Stimulated activated CD4-positive, alpha-beta T cell treated with anti-CD3 and anti-CD28 coated beads, TNF-alpha, amount 100 ng/mL, for 1 hour (primary cell): ENCODE data around the gene PRELID3B.
"Not testable (repeated sequence)": the region's sequence is repeated elsewhere in the genome, so short reads cannot be mapped to it uniquely, and the experiment has no call there.

ENCODE experiments used
- DNase-seq, 3 donors: peaks; one replicate each; pipeline ENCODE4 v3.0.0-alpha.2; 2020; ENCODE audit warnings: low read depth in 3 of 3, low spot score in 1 of 3

PRELID3B gene

DNA sequence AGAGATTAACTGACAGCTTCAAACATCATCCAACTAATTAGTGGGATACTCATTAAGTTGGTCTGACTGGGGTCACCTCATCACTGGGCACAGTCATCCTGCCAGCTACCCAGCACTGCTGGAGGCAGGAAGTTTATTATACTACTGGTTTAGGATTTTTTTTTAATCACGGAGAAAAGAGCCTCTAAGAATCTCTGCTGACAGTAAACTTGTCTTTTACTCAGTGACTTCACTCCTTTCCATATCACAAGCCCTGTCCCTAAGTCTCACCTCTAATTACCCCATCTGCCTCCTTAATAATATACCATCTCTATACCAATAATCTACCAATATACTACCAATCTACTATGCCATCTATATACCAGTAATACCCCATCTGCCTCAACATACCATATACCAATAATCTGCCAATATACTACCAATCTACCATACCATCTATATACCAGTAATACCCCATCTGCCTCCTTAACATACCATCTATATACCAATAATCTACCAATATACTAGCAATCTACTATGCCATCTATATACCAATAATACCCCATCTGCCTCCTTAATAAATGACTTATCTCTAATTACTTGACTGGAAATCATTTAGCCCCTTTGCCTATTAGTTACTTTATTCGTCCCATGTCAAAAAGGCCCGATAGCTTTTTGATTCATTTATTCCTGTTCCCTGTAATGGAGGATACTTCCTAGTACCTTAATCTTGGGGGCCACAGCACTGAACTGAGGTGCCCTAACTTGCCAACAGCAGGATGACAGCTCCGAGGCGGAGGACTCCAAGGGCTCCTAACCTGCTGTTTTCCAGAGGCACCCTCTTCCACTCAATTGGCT is 15.5 kb downstream of the PRELID3B start:
- no peak for DNase-seq

DNA sequence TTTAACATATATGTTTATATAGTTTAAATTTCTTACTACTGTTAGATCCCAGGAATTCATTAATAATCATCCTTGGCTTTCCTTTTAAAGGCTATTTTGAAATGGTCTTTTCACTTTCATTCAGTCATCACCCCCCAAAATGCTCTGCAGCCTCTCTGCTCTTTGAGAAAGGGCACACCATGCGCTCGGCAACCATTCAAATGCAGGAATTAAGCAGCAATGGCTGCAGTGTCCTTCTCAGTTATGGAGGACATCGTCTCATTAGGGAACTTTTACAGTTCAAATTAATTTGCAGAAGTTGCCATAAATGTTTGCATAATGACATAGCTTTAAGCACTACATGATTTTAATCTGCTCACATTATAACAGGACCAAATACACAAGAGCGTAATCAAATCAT is 17.1 kb downstream of the PRELID3B start:
- DNase-seq, result no peak

DNA sequence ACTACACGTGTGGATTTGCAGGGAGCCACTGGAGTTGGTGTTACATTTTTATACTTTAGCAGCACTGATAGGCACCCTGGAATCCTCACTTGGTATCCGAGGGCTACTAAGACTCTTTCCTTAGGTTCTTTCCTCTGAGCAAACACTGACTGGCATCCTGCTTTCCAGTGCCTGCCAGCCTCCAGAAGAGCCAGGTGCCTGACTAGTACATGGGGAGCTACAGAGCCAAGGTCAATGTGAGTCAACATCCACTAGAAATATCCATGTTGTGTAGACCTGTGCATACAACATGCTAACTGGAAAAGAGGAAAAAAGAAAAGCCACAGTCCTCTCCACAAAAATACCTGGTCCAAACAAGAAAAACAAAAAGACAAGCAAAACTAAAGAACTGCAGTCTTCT is 17.5 kb downstream of the PRELID3B start:
- no peak for DNase-seq

DNA sequence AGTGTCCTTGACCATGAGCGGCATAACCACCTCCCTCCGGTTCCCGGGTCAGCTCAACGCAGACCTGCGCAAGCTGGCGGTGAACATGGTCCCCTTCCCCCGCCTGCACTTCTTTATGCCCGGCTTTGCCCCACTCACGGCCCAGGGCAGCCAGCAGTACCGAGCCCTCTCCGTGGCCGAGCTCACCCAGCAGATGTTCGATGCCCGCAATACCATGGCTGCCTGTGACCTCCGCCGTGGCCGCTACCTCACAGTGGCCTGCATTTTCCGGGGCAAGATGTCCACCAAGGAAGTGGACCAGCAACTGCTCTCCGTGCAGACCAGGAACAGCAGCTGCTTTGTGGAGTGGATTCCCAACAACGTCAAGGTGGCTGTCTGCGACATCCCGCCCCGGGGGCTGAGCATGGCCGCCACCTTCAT is 18.5 kb downstream of the PRELID3B start:
- no peak for DNase-seq

DNA sequence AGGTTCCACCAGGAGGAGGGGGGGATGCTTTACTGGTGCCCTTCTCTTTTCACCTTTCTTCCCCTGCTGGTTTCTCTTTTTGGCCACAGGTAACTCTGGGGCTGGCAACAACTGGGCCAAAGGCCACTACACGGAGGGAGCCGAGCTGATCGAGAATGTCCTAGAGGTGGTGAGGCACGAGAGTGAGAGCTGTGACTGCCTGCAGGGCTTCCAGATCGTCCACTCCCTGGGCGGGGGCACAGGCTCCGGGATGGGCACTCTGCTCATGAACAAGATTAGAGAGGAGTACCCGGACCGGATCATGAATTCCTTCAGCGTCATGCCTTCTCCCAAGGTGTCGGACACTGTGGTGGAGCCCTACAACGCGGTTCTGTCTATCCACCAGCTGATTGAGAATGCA is 19.0 kb downstream of the PRELID3B start:
- no peak for DNase-seq

DNA sequence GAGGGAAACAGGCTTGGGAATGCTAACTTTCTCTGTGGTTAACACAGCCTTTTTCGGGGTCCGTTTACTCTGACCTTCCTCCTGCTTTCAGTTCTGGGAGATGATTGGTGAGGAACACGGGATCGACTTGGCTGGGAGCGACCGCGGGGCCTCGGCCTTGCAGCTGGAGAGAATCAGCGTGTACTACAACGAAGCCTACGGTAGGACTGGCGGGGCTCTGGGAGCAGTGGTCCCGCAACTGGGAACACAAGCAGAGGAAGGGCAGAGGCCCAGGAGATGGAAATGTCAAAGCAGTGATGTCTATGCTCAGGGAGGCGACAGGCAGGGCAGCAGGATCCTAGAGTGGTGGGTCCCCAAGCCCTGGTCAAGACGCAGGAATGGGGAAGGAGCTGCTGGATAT is 19.8 kb downstream of the PRELID3B start:
- DNase-seq, result no peak

DNA sequence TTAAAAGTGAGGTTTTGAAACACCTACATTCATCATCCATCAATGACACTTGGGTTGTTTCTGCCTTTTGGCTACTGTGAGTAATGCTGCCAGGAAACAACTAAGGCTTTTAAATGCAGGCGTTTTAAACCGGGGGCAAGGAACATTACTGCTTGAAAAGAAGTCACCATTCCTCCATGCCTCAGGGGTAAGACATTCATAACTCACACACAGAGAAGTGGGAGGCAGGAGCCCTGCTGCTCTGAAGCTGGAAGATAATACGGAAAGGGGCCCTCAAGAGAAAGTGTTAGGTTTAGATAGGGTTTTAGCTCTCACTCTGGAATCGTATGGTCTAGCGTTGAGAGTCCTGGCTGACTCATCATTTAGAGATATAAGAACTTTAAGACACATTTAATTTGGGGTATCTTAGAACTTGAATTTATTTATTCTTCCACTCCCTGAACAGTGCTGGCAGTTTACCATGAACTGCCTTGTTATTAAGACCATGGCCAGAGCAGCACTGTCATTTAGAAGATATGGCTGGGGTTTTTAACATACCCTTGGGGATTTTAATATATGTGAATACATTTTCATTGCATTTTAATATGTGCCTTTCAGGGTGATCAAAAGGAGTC is 21.5 kb downstream of the PRELID3B start:
- no peak for DNase-seq

DNA sequence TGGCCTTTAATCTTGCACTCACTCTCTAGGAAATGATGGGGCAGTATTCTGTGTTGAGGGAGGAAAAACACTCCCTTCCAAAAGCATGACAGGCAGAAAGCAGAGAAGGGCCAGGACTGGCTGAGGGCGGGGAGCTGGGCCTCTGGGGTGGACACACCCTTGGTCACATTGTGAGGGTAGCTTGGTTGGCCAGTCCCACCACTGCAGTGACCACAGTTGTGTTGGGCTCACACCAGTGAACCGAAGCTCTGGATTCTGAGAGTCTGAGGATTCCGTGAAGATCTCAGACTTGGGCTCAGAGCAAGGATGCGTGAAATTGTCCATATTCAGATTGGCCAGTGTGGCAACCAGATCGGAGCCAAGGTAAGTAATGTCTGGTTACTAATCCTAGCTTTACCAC is 23.4 kb downstream of the PRELID3B start, which contains the start of gene TUBB1:
Gene TUBB1 (plus strand): TSS at position 213 of the 400 bp plus-strand sequence. CDS start 94 bp downstream, at position 307.
- DNase-seq, result no peak

DNA sequence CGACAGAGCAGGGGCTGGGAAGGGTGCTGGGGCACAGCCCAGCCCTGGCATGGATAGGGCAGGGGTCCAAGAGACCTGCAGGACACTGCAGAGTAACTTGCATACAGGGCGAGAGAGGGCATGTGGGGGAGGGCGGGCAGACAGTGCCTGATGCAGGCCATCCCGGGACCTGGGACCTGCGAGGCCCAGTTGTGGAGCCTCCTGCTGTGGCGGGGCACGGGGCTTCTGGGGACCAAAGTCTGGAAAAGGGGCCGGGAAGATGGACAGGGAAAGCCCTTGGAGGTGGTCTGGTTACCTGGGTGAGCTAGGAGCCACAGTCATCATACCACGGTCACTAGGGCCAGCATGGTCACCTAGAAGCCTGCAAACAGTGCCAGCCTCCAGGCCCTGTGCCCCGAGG is 23.8 kb downstream of the PRELID3B start:
- DNase-seq, result no peak

DNA sequence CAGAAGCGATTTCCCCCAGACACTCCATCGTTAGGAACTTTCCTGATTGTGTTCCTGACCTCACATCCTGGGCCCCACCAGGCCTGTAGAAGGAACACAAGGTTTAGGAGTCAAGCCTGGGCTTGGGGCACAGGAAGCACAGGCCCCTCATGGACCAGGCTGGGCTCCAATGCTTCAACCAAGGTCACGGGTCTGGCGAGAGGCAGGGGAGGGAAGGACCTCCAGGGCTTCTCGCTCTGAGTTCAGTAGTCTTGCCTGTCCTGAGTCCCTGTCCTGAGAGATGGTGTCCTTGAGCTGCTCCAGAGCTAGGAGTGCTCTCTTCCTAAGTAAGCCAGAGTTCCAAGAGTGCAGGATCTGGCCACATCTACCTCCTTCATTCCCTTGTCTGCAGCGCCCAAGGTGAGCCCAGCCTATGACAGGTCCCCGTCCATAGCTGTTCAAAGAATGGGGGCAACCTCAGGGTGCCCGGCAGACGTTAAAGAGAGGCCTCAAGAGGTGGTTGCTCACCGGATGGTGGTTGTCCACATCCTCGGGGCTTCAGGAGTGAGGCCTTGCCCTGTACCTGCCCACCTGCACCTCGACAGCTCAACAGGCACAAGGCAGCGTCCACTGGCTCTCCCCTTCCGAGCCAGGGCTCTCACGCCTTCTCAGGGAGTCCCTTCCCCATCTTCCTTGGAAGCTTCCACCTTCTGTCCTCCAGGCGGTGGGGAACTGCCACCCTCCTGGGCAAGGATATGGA is 24.9 kb downstream of the PRELID3B start:
- DNase-seq, result no peak

DNA sequence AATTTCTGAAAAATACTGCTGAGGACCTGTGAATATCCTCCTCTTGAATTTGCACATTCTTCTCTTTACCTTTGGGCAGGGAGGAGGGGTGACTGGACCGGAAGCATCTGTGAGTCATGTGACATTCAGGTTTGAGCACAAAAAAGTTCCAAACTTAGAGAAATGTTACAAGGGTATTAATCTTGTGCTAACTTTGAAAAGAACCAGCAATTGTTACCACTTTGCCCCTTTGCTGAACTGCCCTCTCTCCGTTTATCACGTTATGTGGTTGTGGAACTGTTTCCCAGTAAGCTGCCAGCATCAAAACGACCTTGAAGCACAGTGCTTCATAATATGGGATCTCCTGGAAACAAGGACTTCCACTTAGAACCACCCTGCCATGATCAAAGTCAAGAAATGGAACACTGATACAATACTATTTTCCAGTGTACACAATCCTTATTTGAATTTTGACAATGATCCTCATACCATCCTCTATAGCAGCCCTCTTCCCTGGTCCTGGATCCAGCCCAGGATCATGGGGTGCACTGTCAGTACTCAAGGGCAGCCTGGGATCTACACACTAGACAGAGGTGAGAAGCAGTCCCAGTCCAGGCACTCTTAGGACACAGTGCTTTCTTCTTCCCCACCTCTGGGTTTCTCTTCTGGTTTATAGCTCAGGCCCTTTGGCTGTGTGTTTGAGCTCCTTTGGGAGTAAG is 25.6 kb downstream of the PRELID3B start:
- DNase-seq, result no peak

DNA sequence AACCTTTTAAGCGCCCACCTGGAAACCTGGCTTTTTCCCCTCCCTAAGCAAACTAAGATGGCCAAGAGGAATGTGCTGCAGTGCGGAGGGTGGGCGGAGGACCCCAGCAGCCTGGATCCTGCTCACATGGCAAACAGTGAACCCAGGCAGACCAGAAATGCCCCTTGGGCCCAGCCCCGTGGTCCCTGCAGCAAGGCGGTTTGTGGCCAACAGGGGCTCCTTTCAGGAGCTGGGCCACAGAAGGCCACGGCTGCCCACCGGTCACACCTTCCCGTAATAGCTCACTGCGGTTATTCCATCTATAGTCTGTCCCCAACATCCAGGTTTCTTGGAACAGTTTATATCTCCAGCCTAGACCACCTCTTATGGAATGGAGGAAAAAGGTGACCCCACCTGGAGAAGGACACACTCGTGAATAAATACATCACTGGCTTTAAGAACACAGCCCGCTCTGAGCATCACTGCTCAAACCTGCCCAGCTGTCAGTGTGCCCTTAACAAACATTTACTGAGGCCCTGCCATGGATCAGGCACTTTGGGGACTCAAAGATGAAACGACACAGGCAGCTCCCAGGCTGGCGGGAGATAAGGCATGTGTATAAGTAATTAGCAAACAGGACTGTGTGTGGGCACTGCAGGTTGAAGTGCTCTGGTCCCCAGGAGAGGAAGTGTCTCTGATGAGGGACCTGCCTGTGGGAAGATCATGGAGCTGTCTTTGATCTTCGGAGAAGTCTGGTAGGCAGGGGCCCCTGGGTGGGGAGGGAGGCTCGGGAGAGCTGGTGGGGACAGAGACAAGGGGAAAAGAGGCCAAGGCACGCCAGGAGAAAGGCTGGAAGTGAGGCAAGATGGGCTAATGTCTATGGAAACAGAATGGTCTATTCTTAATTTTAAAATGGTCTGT is 26.5 kb downstream of the PRELID3B start:
- DNase-seq, result no peak

DNA sequence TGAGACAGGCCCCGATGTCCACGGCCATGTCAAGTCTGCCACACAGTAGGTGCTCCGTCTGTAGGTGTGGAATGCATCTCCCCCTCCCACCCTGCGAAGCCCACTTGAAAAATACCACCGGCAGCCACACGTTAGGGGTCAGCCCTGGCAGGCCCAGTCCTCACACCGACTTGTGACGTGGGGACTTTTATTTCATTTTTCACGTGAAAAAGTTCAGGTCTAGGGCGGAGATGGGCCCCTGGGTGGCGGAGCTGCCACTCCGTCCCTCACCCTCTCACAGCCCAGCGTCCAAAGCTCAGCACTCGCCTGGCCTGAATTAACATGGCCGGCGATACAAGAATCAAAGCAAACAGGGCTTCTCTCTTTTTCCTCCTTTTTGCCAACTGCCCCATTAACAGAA is 27.2 kb downstream of the PRELID3B start:
- DNase-seq, result no peak

DNA sequence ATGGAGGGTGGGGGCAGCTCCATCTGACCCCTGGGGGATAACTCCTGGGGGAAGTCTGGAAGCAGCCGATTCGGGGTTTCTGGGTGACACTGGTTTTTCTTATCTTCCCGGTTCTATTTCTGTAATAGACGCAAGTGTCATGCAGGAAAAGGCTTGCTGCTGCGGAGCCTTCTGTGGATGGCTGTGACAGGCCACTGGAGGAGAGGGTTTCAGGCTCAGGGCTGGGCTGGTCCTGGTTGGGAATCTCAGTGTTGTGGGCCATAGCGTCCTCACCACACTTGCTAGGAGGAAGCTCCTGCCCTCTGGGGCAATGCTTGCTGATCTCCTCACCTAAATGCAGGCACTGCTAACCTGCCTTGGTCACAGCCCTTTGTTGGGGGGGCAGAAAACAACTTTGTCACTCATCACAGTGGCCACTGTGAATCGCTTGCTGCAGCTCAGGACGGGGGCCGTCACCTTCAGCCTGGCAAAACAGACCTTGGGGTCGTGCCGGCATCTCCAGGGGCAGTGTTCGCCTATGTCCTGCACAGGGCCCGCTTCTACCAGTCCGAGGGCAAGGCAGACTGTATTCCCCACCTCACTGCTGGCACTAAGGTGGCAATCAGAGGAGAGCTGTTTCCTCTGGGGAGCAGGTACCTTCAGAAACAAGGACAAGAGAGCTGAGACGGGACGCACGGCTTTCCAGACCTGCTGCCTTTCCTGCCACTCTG is 27.8 kb downstream of the PRELID3B start:
- DNase-seq, result no peak

DNA sequence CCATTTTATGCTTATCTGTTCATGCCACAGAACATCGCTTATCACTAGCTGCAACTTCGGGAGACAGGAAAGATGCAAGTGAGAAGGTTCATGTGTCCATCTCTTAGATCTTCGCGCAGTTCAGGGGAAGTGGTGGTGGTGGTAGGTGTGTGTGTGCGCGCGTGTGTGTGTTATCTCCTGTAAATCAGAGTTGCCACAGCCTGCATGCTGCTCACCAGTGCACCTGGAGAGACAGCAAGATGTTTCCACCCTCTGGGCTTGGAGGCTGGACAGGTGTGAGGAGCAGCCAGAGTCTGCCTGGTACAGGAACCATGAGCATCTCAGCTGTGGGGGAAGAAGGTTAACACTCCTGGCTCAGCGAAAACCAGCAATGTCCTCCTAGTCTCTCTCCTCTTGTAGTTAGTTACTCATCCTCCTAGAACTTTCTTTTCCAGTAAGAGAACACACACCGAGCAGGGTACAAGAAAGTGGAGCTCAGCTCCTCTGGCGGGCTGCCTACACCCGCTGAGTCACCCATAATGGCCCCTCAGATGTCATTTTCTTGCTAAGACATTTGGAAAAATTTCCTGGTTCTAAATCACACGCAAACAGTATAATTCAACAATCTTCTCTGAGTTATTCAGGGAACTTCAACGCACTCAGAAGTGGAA is 28.5 kb downstream of the PRELID3B start:
- no peak for DNase-seq

DNA sequence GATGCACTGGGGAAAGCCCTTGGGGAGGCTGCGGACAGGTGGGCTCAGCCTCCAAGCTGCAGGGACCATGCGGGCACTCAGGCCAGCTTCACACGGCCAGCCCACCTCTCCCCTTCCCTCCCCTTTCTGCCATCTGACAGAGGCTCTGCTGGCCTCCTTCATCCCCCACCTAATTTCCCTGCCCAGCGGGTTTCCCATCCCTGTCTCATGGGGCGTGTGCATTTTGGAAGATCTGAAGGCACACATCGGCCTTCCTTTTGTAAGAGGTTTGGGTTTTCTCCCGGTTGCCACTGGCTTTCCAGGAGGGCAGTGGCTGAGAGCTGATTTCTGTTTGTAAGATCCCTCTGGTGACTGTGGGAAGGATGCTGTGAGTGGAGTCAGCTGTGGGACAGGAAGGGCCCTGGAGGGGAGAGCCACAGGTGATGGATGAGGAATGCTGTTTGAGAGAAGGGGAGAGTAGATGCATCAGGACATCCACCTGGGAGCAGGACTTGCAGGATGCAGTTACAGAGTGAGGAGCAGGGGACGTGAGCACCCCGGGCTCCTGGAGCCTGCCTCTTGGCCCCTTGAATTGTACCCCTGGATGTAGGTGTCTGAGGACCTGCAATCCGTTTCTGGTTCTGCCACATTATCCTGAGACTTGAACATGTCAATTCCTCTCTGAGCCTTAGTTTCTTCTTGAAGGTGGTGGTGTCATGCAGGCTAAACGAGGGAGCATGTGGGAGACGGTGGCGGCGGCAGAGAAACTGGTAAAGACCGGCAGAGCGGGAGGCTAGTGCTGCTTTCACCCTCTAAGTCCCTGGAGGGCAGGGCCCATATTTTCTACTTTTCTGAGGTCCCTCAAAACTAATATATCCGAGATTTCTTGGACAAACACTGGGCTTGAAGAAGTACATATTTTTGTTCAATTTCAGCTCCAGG is 29.3 kb downstream of the PRELID3B start:
- no peak for DNase-seq

DNA sequence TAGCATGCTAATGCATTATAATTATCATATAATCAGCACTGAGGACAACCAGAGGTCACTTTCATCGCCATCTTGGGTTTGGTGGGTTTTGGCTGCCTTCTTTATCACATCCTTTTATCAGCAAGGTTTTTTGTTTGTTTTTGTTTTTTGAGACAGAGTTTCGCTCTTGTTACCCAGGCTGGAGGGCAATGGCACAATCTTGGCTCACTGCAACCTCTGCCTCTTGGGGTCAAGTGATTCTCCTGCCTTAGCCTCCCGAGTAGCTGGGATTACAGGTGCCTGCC is 30.8 kb downstream of the PRELID3B start:
- not testable (repeated sequence) for DNase-seq
